ENCODE data around the gene EDA. TPM values are rescaled to one million over a fixed set of nuclear protein-coding genes. Genes with fewer than 3 reads are reported as not detected.

Gene EDA
- total RNA-seq, 1 experiment from 2014 or later, result 0.15 TPM

- Histone ChIP-seq H3F3A (ENCODE audit: low read length, unreplicated experiment) (no peaks in the 10 kb centered on the region), H3K9ac (ENCODE audit: low read length) (no peak overlapping the region), H2AFZ (ENCODE audit: low read length) (no peak overlapping the region), H3K9me2 (replicated peaks; ENCODE audit: low read length) (no peaks in the 10 kb centered on the region), H3K4me3 (ENCODE audit: low read length) (no peak overlapping the region), H3K9me3 (ENCODE audit: low read length) (no peaks in the 10 kb centered on the region), H3K4me2 (ENCODE audit: low read length) (no peak overlapping the region), H4K20me1 (ENCODE audit: low read length) (no peaks in the 10 kb centered on the region), H3K79me2 (ENCODE audit: low read length) (no peaks in the 10 kb centered on the region), H3K4me1 (ENCODE audit: insufficient read depth, low read length) (no peaks in the 10 kb centered on the region), H3K36me3 (ENCODE audit: low read depth, low read length) (no peaks in the 10 kb centered on the region), H3K27ac (ENCODE audit: low read length) (no peak overlapping the region), H3K27me3 (ENCODE audit: low read length) (no peaks in the 10 kb centered on the region)
- no peak for TF ChIP-seq EZH2phosphoT487 (IDR thresholded peaks at IDR 0.05; ENCODE audit: borderline replicate concordance, low read length)
- TF ChIP-seq CTCF (conservative IDR thresholded peaks at IDR 0.05; ENCODE audit: low read depth, low read length), result no peak
- no peak for TF ChIP-seq EZH2 (IDR thresholded peaks at IDR 0.05; ENCODE audit: low read length, unreplicated experiment)
- DNase-seq (no peak), ATAC-seq (no peak)
- CTCF ChIA-PET, result no interaction called here
- intact Hi-C loops (cut with micrococcal nuclease), result no loop called here
- BruUV-seq (replicated peaks), result no TSS peak
- POLR2A ChIA-PET (ENCODE audit: unreplicated experiment), result no interaction called here
Measured at GRCh38 chrX:69951753-69952152, 335.8 kb downstream of the EDA start.

- intact Hi-C loops (cut with micrococcal nuclease), result no loop called here
- Histone ChIP-seq H3K4me2 (ENCODE audit: low read length) (no peak overlapping the region), H3K4me1 (ENCODE audit: insufficient read depth, low read length) (peaks cover 3% of the 10 kb centered on the region; the same call in 1 of the 2 replicates), H3K9me3 (ENCODE audit: low read length) (no peaks in the 10 kb centered on the region), H4K20me1 (ENCODE audit: low read length) (no peaks in the 10 kb centered on the region), H3K9me2 (replicated peaks; ENCODE audit: low read length) (no peaks in the 10 kb centered on the region), H2AFZ (ENCODE audit: low read length) (no peak overlapping the region), H3K36me3 (ENCODE audit: low read depth, low read length) (no peaks in the 10 kb centered on the region), H3K79me2 (ENCODE audit: low read length) (no peaks in the 10 kb centered on the region), H3F3A (ENCODE audit: low read length, unreplicated experiment) (no peaks in the 10 kb centered on the region), H3K27ac (ENCODE audit: low read length) (no peak overlapping the region), H3K4me3 (ENCODE audit: low read length) (no peak overlapping the region), H3K9ac (ENCODE audit: low read length) (no peak overlapping the region), H3K27me3 (ENCODE audit: low read length) (no peaks in the 10 kb centered on the region)
- POLR2A ChIA-PET (ENCODE audit: unreplicated experiment), result no interaction called here
- ATAC-seq (peak; percentile 27; the same call in 1 of the 2 replicates), DNase-seq (no peak)
- CTCF ChIA-PET, result no interaction called here
- no peak for TF ChIP-seq EZH2 (IDR thresholded peaks at IDR 0.05; ENCODE audit: low read length, unreplicated experiment)
- TF ChIP-seq CTCF (conservative IDR thresholded peaks at IDR 0.05; ENCODE audit: low read depth, low read length), result no peak
- no peak for TF ChIP-seq EZH2phosphoT487 (IDR thresholded peaks at IDR 0.05; ENCODE audit: borderline replicate concordance, low read length)
- BruUV-seq (replicated peaks), result no TSS peak
Measured at GRCh38 chrX:69959712-69960111, 343.8 kb downstream of the EDA start.

- no peak for ATAC-seq
Measured at GRCh38 chrX:69961365-69962072, 345.6 kb downstream of the EDA start.

More at GRCh38 chrX:69961365-69962072, 345.6 kb downstream of the EDA start:
- H3K27ac ChIP-seq (ENCODE audit: low read length), result no peak overlapping the region
- BruUV-seq (replicated peaks), result no TSS peak
- peak; percentile 4 for DNase-seq
- CTCF ChIA-PET, result no interaction called here
- intact Hi-C loops (cut with micrococcal nuclease), result no loop called here
- H3K4me1 ChIP-seq (ENCODE audit: insufficient read depth, low read length), result peaks cover 3% of the 10 kb centered on the region; the same call in 1 of the 2 replicates
- no peaks in the 10 kb centered on the region for H3F3A ChIP-seq (ENCODE audit: low read length, unreplicated experiment)
- no peaks in the 10 kb centered on the region for H3K79me2 ChIP-seq (ENCODE audit: low read length)
- no peaks in the 10 kb centered on the region for H3K36me3 ChIP-seq (ENCODE audit: low read depth, low read length)
- no peak overlapping the region for H3K9ac ChIP-seq (ENCODE audit: low read length)
- H4K20me1 ChIP-seq (ENCODE audit: low read length), result no peaks in the 10 kb centered on the region
- TF ChIP-seq EZH2phosphoT487 (IDR thresholded peaks at IDR 0.05; ENCODE audit: borderline replicate concordance, low read length) (no peak), CTCF (conservative IDR thresholded peaks at IDR 0.05; ENCODE audit: low read depth, low read length) (no peak), EZH2 (IDR thresholded peaks at IDR 0.05; ENCODE audit: low read length, unreplicated experiment) (no peak)
- no peak overlapping the region for H2AFZ ChIP-seq (ENCODE audit: low read length)
- no peaks in the 10 kb centered on the region for H3K27me3 ChIP-seq (ENCODE audit: low read length)
- no peaks in the 10 kb centered on the region for H3K9me2 ChIP-seq (replicated peaks; ENCODE audit: low read length)
- H3K9me3 ChIP-seq (ENCODE audit: low read length), result no peaks in the 10 kb centered on the region
- 0 out of 2 replicates have a peak overlapping the region, but pooled peaks have one; percentile 0 for H3K4me2 ChIP-seq (ENCODE audit: low read length)
- no peak overlapping the region for H3K4me3 ChIP-seq (ENCODE audit: low read length)
- POLR2A ChIA-PET (ENCODE audit: unreplicated experiment), result no interaction called here

All from PC-3 (cell line).